ENCODE results near the gene ECEL1. TPM values are rescaled to one million over a fixed set of nuclear protein-coding genes. Genes with fewer than 3 reads are reported as not detected.

ECEL1 gene
- total RNA-seq, 1 donor, result not detected

DNA sequence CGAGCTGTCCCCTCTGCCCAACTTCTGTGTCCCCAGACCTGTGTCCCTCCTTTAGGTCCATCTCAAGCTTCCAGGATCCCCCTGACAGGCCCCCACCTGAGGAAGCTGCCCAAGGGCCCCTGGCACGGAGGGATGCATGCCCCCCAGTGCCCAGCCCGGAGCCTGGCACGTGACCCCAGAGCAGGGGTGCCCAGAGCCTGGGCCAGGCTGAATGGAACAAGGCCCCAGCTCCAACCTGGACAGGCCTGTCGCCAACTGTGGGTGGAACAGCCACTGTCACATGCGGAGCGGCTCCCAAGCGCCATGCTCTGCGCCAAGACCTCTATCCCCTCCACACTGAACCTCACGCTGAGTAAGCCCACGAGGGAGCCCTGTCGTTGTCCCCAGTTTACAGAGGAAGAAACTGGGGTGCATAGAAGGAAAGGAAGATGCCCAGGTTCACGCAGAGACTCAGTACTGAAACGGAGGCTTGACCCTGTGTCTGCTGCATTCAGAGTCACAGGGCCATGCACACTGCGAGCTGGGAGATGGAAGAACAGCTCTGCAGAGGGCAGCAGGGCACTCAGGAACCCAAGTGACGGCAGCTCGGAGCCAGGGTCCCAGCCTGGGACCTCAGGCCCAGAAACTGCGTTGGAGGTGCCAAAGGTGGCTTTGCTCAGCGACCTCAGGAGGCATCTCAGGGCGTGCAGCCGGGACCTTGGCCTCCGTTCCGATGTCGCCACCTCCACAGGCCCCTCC is 5.5 kb upstream of the ECEL1 start:
- DNase-seq (ENCODE audit: low read depth), result no peak
- H3K4me3 ChIP-seq (ENCODE audit: low read depth, low read length), result no peak overlapping the region
- TF ChIP-seq, protein P1, sequence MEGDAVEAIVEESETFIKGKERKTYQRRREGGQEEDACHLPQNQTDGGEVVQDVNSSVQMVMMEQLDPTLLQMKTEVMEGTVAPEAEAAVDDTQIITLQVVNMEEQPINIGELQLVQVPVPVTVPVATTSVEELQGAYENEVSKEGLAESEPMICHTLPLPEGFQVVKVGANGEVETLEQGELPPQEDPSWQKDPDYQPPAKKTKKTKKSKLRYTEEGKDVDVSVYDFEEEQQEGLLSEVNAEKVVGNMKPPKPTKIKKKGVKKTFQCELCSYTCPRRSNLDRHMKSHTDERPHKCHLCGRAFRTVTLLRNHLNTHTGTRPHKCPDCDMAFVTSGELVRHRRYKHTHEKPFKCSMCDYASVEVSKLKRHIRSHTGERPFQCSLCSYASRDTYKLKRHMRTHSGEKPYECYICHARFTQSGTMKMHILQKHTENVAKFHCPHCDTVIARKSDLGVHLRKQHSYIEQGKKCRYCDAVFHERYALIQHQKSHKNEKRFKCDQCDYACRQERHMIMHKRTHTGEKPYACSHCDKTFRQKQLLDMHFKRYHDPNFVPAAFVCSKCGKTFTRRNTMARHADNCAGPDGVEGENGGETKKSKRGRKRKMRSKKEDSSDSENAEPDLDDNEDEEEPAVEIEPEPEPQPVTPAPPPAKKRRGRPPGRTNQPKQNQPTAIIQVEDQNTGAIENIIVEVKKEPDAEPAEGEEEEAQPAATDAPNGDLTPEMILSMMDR (IDR thresholded peaks at IDR 0.05; ENCODE audit: insufficient read depth, low read length), result no peak

DNA sequence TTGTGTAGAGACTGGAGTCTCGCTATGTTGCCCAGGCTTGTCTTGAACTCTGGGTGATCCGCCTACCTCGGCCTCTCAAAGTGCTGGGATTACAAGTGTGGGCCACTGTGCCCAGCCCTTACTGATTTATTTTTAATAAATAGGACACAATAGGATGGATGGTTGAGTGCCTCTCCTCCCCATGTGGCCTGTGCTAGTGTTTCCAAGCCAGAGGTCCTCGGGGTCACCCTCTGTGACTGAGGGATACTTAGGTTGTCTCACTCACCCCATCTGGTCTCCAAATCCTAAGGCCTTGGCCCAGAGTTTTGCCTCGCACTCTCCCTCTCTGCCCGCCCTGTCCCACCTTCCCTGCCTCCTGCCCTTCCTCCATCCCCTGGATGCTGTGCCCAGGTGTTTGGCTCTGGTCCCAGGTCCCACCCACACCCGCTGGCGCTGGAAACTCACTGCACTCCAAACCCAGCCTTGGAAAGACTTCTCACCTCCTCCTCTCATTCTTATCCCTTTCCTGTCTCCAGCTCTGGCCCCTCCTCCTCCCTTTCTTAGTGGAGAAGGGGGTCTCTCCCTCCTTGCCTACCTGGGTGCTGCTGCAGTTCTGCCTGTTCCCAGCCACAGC is 4.7 kb upstream of the ECEL1 start:
- TF ChIP-seq, protein P1 (IDR thresholded peaks at IDR 0.05; ENCODE audit: insufficient read depth, low read length), result no peak
- no peak overlapping the region for H3K4me3 ChIP-seq (ENCODE audit: low read depth, low read length)

DNA sequence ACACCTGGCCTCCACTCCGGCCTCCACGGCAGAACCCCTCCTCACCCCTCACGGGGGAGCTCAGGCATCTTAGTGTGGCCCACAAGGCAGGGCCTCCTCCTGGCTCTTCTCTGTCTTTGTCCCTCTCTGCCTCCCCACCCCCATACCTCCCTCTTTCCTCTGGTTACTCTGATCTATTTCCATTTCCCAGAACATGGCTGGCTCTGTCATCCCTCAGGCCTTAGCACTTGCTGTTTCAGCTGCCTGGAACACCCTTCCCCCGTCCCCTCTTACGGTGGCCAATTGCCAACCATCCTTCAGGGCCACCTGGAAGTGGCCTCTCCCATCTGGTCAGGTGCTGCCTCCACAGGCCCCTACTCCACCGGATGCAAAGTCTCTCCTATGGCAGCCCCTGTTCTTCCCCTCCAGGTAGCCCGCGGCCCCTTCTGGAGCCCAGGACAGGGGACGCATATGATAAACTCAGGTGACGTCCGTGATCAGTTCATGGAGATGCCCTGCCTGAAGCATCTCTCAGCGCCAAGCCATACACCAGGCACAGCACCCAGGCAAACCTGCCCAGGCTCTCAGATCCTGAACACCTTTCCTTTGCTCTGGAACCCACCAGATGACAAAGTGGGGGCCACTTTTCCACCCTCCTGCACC is 3.6 kb upstream of the ECEL1 start:
- H3K4me3 ChIP-seq (ENCODE audit: low read depth, low read length), result no peak overlapping the region
- DNase-seq (ENCODE audit: low read depth), result no peak
- TF ChIP-seq, protein P1 (IDR thresholded peaks at IDR 0.05; ENCODE audit: insufficient read depth, low read length), result no peak

More for the DNA sequence above, 4.7 kb upstream of the ECEL1 start:
- no peak for DNase-seq (ENCODE audit: low read depth)

DNA sequence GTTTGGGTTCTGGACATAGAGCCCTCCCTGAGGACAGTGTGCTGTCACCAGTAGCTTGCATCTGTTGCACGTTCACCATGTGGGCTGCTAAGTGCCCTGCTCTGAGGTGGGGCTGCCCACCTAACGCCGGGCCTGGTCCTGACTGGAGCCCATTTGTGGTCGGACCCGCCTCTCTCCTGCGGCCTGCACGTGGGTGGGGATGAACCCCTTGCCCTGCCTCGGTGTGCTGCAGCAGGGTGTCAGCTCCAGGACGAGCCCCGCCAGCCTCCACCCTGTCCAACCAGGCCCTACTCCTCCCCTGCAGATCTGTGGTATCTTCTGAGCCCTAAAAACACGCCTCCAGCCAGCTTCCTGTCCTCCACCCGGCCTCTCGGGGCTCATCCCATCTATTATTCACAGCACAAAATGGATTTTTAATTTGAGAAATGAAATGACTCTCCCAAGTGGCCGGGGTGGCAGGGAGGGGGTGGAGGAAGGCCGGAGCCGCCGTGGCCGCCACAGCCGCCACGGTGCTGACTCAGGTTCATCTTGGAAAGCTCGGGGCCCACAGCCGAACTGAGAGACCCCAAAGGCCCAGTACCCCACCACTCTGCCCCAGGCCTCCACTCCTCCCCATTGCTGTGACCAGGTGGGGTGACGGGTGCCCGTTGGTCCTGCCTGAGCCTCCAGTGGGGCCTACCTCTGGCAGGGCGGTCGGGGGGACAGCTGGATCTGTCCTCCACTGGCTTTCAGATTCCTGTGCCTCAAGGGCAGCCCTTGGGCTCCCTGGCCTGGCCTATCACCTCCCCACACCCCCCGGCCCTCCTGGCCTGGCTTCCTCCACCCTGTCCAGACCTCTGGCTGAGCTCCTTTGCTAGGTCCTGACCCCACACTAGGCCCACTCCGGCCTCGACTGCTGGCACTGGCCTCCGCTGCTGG is 2.8 kb upstream of the ECEL1 start:
- H3K4me3 ChIP-seq (ENCODE audit: low read depth, low read length), result no peak overlapping the region
- TF ChIP-seq, protein P1 (IDR thresholded peaks at IDR 0.05; ENCODE audit: insufficient read depth, low read length), result no peak
- no peak for DNase-seq (ENCODE audit: low read depth)

DNA sequence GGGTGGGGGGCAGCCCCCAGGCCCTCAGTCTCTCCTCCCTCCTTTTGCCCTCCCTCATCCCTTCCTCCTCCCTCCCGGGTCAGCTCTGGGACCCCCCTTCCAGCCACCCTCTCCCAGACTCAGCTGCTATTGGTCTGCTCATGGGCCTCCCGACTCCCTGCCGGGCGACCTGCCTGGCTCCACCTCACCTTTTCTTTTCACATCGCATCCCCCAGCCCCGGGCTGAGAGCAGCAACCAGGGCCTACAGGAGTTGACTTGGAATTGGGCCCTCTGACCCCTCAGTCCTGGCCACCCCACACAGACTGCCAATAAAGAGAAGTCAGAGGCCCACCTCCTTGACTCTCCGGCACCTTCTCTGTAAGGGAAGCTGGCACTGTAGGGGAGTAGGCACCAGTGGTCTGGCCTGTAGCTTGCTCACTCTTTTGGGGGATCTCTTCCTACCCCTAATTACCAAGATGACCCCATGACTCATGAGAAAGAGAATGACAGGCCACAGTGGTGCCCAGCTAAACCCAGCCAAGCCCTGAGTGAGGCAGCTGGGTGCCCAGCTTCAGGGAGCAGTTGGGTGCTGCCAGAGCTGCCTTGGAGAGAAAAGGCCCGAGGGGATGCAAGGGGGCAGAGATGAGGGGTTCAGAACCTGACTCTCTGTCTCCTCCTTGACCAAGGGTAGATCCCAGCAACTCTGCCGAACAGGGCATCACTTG is 2.0 kb upstream of the ECEL1 start:
- DNase-seq (ENCODE audit: low read depth), result no peak
- H3K4me3 ChIP-seq (ENCODE audit: low read depth, low read length), result no peak overlapping the region
- TF ChIP-seq, protein P1 (IDR thresholded peaks at IDR 0.05; ENCODE audit: insufficient read depth, low read length), result no peak

All from fibroblast of the aortic adventitia (primary cell).